ENCODE results near the gene STAT4.

The STAT4 gene

DNA sequence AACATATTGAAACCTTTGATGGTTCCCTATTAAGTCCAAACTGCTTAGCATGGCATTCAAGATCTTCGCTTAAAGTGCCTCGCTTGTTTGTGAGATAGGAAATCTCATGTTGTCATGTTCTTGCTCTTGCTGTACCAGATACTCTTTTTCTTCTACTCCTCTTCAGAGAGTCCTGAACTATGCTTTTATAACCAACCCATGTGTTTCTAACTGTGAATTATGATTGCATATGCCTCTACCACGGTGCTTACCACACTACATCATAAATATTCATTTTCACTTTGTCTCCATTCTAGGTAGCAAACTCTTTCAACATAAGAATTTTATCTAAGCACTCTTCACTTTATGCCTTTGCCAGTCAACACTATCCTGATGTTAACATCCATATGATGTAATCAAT lies 23.6 kb downstream of the STAT4 start:
- H3K4me3 ChIP-seq (ENCODE audit: low read length) = no peak overlapping the region
- no peaks in the 10 kb centered on the region for H4K20me1 ChIP-seq (ENCODE audit: control insufficient read depth, insufficient read depth, low read depth, low read length)
- H3K36me3 ChIP-seq (ENCODE audit: control insufficient read depth, low read length) = no peaks in the 10 kb centered on the region
- H3F3A ChIP-seq (ENCODE audit: control insufficient read depth, insufficient read depth) = no peaks in the 10 kb centered on the region
- no peak overlapping the region for H3K27ac ChIP-seq (ENCODE audit: low read depth, low read length)
- TF ChIP-seq, protein P1, sequence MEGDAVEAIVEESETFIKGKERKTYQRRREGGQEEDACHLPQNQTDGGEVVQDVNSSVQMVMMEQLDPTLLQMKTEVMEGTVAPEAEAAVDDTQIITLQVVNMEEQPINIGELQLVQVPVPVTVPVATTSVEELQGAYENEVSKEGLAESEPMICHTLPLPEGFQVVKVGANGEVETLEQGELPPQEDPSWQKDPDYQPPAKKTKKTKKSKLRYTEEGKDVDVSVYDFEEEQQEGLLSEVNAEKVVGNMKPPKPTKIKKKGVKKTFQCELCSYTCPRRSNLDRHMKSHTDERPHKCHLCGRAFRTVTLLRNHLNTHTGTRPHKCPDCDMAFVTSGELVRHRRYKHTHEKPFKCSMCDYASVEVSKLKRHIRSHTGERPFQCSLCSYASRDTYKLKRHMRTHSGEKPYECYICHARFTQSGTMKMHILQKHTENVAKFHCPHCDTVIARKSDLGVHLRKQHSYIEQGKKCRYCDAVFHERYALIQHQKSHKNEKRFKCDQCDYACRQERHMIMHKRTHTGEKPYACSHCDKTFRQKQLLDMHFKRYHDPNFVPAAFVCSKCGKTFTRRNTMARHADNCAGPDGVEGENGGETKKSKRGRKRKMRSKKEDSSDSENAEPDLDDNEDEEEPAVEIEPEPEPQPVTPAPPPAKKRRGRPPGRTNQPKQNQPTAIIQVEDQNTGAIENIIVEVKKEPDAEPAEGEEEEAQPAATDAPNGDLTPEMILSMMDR (IDR thresholded peaks at IDR 0.05; ENCODE audit: low read depth, low read length, poor library complexity, severe bottlenecking) = no peak
- TF ChIP-seq EZH2phosphoT487 (IDR thresholded peaks at IDR 0.05; ENCODE audit: borderline replicate concordance, low read length) = no peak
- H3K79me2 ChIP-seq (ENCODE audit: control insufficient read depth, low read length) = no peaks in the 10 kb centered on the region
- H3K9me3 ChIP-seq (ENCODE audit: control insufficient read depth, insufficient read depth, low read length) = no peaks in the 10 kb centered on the region
- H3K4me2 ChIP-seq (ENCODE audit: low read length) = no peak overlapping the region
- H3K4me1 ChIP-seq (ENCODE audit: control insufficient read depth, low read length) = no peaks in the 10 kb centered on the region
- H3K9me2 ChIP-seq (replicated peaks; ENCODE audit: control insufficient read depth, low read length) = no peaks in the 10 kb centered on the region
- no peaks in the 10 kb centered on the region for H3K27me3 ChIP-seq (ENCODE audit: control insufficient read depth, low read length)

GRCh38 chr2:191126386-191127085 lies 24.3 kb downstream of the STAT4 start:
- H3K79me2 ChIP-seq (ENCODE audit: control insufficient read depth, low read length) = no peaks in the 10 kb centered on the region
- H3K27me3 ChIP-seq (ENCODE audit: control insufficient read depth, low read length) = no peaks in the 10 kb centered on the region
- H3K4me1 ChIP-seq (ENCODE audit: control insufficient read depth, low read length) = no peaks in the 10 kb centered on the region
- no peaks in the 10 kb centered on the region for H3F3A ChIP-seq (ENCODE audit: control insufficient read depth, insufficient read depth)
- TF ChIP-seq, protein P1 (IDR thresholded peaks at IDR 0.05; ENCODE audit: low read depth, low read length, poor library complexity, severe bottlenecking) = no peak
- TF ChIP-seq EZH2phosphoT487 (IDR thresholded peaks at IDR 0.05; ENCODE audit: borderline replicate concordance, low read length) = no peak
- H3K27ac ChIP-seq (ENCODE audit: low read depth, low read length) = no peak overlapping the region
- no peaks in the 10 kb centered on the region for H4K20me1 ChIP-seq (ENCODE audit: control insufficient read depth, insufficient read depth, low read depth, low read length)
- no peak overlapping the region for H3K4me3 ChIP-seq (ENCODE audit: low read length)
- no peaks in the 10 kb centered on the region for H3K36me3 ChIP-seq (ENCODE audit: control insufficient read depth, low read length)
- no peaks in the 10 kb centered on the region for H3K9me3 ChIP-seq (ENCODE audit: control insufficient read depth, insufficient read depth, low read length)
- H3K9me2 ChIP-seq (replicated peaks; ENCODE audit: control insufficient read depth, low read length) = no peaks in the 10 kb centered on the region
- H3K4me2 ChIP-seq (ENCODE audit: low read length) = no peak overlapping the region

GRCh38 chr2:191125646-191126045 lies 25.1 kb downstream of the STAT4 start:
- no peaks in the 10 kb centered on the region for H3F3A ChIP-seq (ENCODE audit: control insufficient read depth, insufficient read depth)
- TF ChIP-seq, protein P1 (IDR thresholded peaks at IDR 0.05; ENCODE audit: low read depth, low read length, poor library complexity, severe bottlenecking) = no peak
- no peak for TF ChIP-seq EZH2phosphoT487 (IDR thresholded peaks at IDR 0.05; ENCODE audit: borderline replicate concordance, low read length)
- no peak overlapping the region for H3K4me2 ChIP-seq (ENCODE audit: low read length)
- H3K9me2 ChIP-seq (replicated peaks; ENCODE audit: control insufficient read depth, low read length) = no peaks in the 10 kb centered on the region
- H3K36me3 ChIP-seq (ENCODE audit: control insufficient read depth, low read length) = no peaks in the 10 kb centered on the region
- H3K4me3 ChIP-seq (ENCODE audit: low read length) = no peak overlapping the region
- H3K4me1 ChIP-seq (ENCODE audit: control insufficient read depth, low read length) = no peaks in the 10 kb centered on the region
- H3K27me3 ChIP-seq (ENCODE audit: control insufficient read depth, low read length) = no peaks in the 10 kb centered on the region
- H3K27ac ChIP-seq (ENCODE audit: low read depth, low read length) = no peak overlapping the region
- no peaks in the 10 kb centered on the region for H3K9me3 ChIP-seq (ENCODE audit: control insufficient read depth, insufficient read depth, low read length)
- no peaks in the 10 kb centered on the region for H4K20me1 ChIP-seq (ENCODE audit: control insufficient read depth, insufficient read depth, low read depth, low read length)
- no peaks in the 10 kb centered on the region for H3K79me2 ChIP-seq (ENCODE audit: control insufficient read depth, low read length)
